Esophagus squamous epithelium (tissue), 4 donors: Measurements from ENCODE around the gene MTF1.

Source experiments
- CTCF ChIP-seq, 6 experiments: fragments of 450-650 bp in 4 of 6; fragments of 200-600 bp in 2 of 6; sonication (generic) in 2 of 6; IDR thresholded peaks; one replicate each; pipeline ENCODE4 v1.5.1; 2016 to 2019; ENCODE audit warnings: antibody characterized with exemption in 6 of 6, mild to moderate bottlenecking in 4 of 6, moderate library complexity in 4 of 6
- POLR2A ChIP-seq, 4 donors: fragments of 450-650 bp; IDR thresholded peaks; one replicate each; pipeline ENCODE4 v1.6.1; 2017; ENCODE audit warnings: antibody characterized with exemption in 4 of 4, mild to moderate bottlenecking in 4 of 4, moderate library complexity in 3 of 4

GRCh38 chr1:37851782-37852210, 7.6 kb downstream of the MTF1 start:
- TF ChIP-seq CTCF (IDR thresholded peaks at IDR 0.05) (no peak), POLR2A (IDR thresholded peaks at IDR 0.05) (no peak)
